Measurements from ENCODE around the gene FADS3.

Gene FADS3

DNA sequence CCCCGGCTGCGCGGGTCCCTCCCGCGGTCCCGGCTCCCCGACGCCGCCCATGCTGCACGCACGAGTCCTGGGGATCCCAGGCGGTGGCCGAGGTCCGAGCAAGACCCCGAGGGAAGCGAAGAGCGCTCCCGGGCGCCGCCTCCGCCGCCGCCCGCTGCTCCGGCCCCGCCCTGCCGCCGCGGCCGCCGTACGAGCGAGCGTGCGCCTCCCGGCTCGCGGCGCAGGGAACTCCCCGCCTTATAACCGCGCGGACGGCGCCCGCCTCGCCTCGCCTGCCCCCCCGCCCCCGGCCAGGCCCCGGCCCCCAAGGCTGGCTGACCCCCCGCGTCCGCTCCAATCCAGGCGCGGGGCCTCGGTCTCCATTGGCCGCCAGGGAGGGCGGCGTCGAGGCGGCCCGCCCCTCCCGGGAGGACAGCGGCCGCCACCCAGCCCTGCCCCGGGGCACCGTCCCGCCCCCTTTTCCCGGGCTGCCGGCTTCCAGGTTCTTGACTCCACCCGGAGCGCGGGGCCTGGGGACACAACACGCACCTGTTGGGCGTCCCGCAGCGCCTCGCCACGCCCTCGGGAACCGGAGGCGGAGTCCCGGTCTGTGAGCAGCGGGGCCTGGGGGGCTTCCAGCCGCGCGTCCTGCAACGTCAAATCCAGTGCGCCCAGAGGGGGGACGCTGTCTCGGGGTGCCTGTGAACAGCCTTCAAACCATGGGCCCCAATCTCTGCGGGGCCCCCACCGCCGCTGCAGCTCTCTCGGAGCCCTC is at the start of gene FADS3:
Gene FADS3 (minus strand): TSS at position 215 of the 754 bp plus-strand sequence. CDS start 164 bp downstream, at position 51.
- DNase-seq = peak in 50 of 51 donors; percentile 20 to 90 (median 76)

- no peak for DNase-seq
Observed at GRCh38 chr11:61940466-61940865, 49.1 kb upstream of the FADS3 start.

DNA sequence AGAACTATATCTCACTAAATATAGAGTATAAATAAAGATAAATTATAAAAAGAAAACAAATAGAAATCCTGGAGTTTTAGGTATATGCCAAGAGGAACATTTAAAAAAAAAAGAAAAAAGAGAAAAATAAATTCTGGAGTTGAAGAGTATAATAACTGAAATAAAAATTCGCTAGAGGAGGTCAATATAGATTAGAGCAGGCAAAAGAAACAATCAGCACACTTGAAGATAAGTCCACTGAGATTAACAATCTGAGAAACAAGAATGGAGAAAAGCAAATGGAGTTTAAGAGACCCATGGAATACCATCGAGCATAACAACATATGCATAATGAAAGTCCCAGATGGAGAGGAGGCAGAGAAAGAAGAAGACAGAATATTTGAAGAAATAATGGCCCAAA is 44.5 kb upstream of the FADS3 start:
- no peak for DNase-seq

DNA sequence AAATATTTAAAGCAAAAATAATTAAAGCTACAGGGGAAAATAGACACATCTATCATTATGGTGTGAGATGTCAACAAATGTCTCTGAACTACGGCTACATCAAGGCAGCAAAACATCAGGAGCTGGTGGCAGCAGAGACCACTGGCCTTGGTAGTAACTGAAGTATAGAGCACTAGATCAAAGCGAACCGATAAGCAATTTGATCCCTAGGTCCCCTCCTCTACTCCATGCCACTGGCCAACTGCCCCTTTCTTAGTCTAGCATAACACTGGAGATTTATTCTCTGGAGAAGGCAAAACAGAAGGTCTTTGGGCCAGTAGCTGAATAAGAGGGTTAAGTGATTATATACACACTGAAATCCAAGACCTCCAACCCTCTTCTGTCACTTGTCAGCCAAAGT is 39.6 kb upstream of the FADS3 start:
- DNase-seq = no peak

DNA sequence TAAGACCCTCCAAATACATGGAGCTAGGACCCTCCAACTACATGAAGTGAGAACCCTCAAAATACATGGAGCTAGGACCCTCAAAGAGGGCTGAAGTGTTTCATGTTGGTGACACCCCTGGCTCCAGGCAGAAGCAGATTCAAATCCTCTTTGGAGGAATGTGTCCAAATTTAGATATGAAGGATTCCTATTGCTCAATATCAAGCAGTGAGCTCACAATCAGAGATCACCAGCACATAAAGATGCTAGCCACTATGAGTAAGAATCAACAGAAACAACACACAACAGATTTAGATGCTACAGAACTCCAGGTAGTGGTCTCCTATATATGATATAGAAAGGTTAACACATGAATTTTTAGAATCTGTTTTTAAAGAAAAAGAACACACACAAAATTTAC is 37.3 kb upstream of the FADS3 start:
- no peak for DNase-seq

DNA sequence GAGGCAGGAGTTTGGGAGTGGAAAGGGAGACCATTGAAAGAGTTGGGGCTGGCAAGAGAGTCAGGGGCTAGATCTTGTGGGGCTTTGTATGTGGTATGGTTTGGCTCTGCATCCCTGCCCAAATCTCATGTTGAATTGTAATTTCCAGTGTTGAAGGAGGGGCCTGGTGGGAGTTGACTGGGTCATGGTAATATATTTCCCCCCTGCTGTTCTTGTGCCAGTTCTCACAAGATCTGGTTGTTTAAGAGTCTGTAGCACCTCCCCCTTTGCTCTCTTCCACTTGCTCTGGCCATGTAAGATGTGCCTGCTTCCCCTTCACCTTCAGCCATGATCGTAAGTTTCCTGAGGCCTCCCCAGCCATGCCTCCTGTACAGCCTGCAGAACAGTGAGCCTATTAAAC is 36.2 kb upstream of the FADS3 start:
- no peak for DNase-seq

GRCh38 chr11:61926235-61926634 is 34.9 kb upstream of the FADS3 start:
- DNase-seq = no peak

GRCh38 chr11:61925736-61926135 is 34.4 kb upstream of the FADS3 start:
- no peak for DNase-seq

DNA sequence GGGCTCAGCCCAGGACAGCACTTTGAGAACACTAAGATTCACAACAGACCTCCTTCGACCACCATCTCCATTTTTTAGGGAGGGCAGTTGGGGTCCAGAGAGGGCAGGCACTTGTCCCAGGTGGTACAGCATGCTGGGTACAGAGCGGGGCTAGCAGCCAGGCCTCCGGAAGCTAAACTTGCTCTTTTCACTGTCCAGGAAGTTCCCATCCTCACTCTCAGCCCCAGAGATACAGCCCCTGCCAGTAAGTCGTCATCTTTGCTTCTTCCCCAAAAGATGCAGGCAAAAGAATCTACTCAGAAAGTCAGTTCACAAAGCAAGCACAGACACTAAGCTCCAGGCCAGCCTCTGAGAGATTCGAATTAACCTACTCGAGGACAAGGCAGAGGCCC is 32.7 kb upstream of the FADS3 start:
- DNase-seq = no peak

DNA sequence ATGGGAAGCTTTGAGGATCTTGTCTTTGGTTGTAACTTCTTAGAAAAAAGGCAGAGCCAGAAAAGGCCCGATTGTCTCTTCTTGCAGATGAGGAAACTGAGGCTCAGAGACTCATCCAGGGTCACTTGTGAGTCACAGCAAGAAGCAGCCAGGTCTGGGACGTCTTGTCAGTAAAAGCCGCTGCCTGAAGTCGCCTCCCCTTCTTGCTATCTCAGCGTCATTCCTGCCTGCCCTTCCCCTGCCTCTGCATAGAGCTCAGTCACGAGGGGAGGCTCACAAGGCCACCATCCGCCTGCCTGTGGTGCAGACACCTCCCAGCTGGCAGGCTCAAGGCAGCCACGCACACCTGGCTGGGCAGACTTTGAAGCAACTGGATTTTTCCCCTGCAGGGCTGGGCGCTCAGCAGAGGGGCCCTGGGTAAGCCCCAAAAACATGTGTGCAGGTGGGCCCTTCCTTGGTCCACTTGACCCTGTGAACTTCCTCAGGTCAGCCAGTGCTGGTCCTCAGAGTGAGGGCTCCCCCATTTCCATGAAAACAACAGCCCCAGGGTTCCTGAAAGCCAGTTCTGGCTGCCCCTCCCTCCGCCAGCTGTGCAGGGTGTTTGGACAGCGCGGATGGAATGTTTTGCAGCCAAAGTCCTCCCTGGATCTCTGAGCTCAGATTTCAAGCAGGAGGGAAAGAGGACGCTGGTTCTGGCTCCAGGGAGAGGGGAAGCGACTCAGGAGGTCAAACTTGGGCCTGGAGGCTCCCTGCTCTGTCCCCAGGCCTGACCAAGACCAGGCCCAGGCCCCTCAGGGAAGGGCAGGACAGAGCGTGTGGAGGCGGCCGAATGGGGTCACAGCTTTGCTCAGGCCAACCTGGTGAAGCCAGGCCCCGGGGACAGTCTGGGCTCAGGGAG is 32.1 kb upstream of the FADS3 start:
- peak in 1 of 51 donors; percentile 31 for DNase-seq

- peak in 2 of 51 donors; percentile 18 to 30 for DNase-seq
Observed at GRCh38 chr11:61922539-61922938, 31.2 kb upstream of the FADS3 start.

DNA sequence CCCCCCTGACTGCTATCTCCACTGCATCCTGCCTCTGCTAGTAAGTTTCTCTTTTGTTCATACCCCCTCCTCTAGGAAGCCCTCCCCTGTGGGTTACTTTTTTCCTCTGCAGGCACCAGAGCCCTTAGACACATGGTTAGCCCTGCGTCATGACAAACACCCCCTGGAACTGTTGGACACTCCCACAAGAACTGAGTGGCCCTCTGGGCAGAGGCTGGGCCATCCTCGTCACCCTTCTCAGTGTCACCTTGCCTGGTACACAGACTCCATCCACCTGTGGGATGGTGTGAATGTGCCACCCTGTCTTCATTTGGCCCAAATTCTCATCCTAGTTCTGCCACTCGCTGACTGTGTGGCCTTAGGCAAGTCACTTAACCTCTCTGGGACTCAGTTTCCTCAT is 30.1 kb upstream of the FADS3 start:
- no peak for DNase-seq

GRCh38 chr11:61919705-61920631 is 28.6 kb upstream of the FADS3 start:
- no peak for DNase-seq

- no peak for DNase-seq
Observed at GRCh38 chr11:61918938-61919704, 27.8 kb upstream of the FADS3 start.

DNA sequence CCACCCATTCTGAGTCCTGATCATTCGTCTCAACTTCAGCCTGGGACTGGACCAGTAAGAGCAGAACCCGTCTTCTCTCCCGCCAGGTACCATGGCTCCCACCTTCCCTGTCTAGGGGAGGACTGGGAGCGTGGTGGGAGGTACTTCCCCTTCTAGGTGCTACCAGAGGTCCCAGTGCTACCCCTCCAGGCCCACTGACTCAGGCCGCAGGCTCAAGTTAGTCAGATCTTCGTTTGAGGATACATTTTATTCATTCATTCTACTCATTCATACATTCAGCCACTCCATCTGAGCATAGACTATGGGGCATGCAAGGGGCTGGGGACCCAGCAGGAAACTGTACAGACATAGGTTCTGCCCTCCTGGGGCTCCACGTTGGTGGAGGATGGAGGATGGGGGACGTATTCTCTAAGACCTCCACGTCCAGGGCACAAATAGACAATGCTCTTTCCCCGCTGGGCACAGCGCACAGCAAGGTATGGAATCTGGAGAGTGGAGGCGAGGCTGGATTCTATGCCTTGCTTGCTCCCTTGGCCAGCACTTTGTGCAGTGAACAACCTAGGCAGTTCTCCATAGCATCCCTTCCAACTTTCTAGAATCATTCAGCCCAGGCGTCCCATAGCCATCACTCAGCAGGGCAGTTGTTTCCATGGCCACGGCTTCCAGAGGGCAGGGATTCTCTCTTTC is 27.0 kb upstream of the FADS3 start:
- DNase-seq = no peak

- peak in 35 of 51 donors; percentile 21 to 77 (median 43) for DNase-seq
Observed at GRCh38 chr11:61917334-61918109, 26.2 kb upstream of the FADS3 start, which contains the start of gene RAB3IL1. Gene RAB3IL1 (minus strand): TSS chr11:61917566. CDS start chr11:61917367, 199 bp downstream.

GRCh38 chr11:61916737-61917333 is 25.5 kb upstream of the FADS3 start:
- no peak for DNase-seq

DNA sequence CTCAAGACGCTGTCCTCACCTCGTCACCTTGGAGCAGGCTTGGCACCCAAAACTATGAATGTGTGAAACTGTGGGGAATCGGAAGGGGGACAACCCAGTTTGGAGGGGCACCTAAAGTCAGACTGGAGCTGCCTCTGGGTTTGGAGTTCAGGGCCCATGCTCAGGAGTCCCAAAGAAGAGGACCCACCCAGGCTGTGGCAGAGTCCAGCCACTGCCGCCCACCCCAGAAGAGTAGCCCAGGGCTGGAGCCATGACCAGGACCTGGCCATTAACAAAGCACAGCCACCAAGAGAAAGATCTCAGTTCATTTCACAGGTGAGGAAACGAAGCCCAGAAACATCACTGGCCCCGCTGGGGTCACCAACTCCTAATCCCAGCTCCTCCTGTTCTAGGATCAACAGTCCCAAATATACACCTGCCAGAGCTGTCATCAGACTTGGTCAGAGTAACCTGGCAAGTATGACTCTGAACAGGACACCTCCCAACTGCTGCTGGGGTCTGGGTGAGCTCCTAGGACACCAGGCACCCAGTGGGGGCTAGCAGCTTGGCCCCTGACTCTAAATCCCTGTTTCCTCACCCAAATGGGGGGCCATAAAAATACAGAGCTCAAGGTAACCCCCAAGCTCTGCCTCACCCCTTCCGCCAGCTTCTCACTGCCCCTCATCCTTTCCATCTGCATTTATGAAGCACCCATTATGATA is 23.3 kb upstream of the FADS3 start:
- no peak for DNase-seq
